Activated CD8-positive, alpha-beta T cell treated with anti-CD3 and anti-CD28 coated beads for 36 hours (primary cell): ENCODE data around the gene PLPP1. TPM values are rescaled to one million over a fixed set of nuclear protein-coding genes. Genes with fewer than 3 reads are reported as not detected.

Source experiments
- ATAC-seq: fragments of 200-7000 bp; cut with Tn5 transposase; one replicate; pipeline ENCODE4 v1.10.0; 2021; ENCODE audit warnings: mild to moderate bottlenecking, moderate library complexity
- CTCF ChIA-PET: fragments of 350-600 bp; sonication (Branson Sonifier 250); formaldehyde crosslinking; loops from one replicate; lab custom pipeline; 2021; ENCODE audit warnings: antibody characterized with exemption; lab: Charles Lee
- POLR2A ChIA-PET: fragments of 350-600 bp; sonication (Branson Sonifier 250); formaldehyde crosslinking; loops from one replicate; lab custom pipeline; 2021; ENCODE audit warnings: antibody characterized with exemption; lab: Charles Lee
- DNase-seq: peaks from one replicate; pipeline ENCODE4 v3.0.0-alpha.2; 2020
- H3K27ac Mint-ChIP-seq: one replicate; pipeline ENCODE4 v1.8.0; 2021; ENCODE audit warnings: mild to moderate bottlenecking, mixed read lengths
- H3K27me3 Mint-ChIP-seq: one replicate; pipeline ENCODE4 v1.8.0; 2021; ENCODE audit warnings: mixed read lengths
- H3K36me3 Mint-ChIP-seq: one replicate; pipeline ENCODE4 v1.8.0; 2021; ENCODE audit warnings: low read depth, mixed read lengths
- H3K4me1 Mint-ChIP-seq: one replicate; pipeline ENCODE4 v1.8.0; 2021; ENCODE audit warnings: low read depth, mixed read lengths
- H3K4me3 Mint-ChIP-seq: one replicate; pipeline ENCODE4 v1.8.0; 2021; ENCODE audit warnings: mild to moderate bottlenecking, moderate library complexity, mixed read lengths
- H3K9me3 Mint-ChIP-seq: one replicate; pipeline ENCODE4 v1.8.0; 2021; ENCODE audit warnings: mixed read lengths
- CTCF ChIP-seq: fragments of 200-600 bp; IDR thresholded peaks from one replicate; pipeline ENCODE4 v1.8.0; 2022; ENCODE audit warnings: antibody characterized with exemption, mild to moderate bottlenecking
- intact Hi-C: fragments of 100-400 bp; cut with micrococcal nuclease; formaldehyde crosslinking; loops from one replicate; pipeline ENCODE4 v1.10.0; 2022
- total RNA-seq, 2 experiments: library from RNA; stranded (reverse); gene quantifications; one replicate each; pipeline ENCODE4 v1.2.3, GENCODE V29; 2021

The PLPP1 gene
- total RNA-seq, 2 experiments from 2014 or later, result 15.9 to 17.6 TPM

GRCh38 chr5:55470282-55470681 is 64.5 kb downstream of the PLPP1 start:
- Mint-ChIP-seq H3K27ac (no peak overlapping the region), H3K9me3 (no peaks in the 10 kb centered on the region), H3K4me1 (peaks cover 3% of the 10 kb centered on the region), H3K36me3 (peaks cover 8% of the 10 kb centered on the region), H3K27me3 (no peaks in the 10 kb centered on the region), H3K4me3 (no peak overlapping the region)
- POLR2A ChIA-PET, result no interaction called here
- CTCF ChIA-PET, result no interaction called here
- TF ChIP-seq CTCF, result no peak
- DNase-seq (no peak), ATAC-seq (no peak)
- intact Hi-C loops, result no loop called here

GRCh38 chr5:55469839-55470238 is 64.9 kb downstream of the PLPP1 start:
- Mint-ChIP-seq H3K36me3 (peaks cover 8% of the 10 kb centered on the region), H3K4me1 (peaks cover 3% of the 10 kb centered on the region), H3K9me3 (no peaks in the 10 kb centered on the region), H3K27ac (no peak overlapping the region), H3K27me3 (no peaks in the 10 kb centered on the region), H3K4me3 (no peak overlapping the region)
- intact Hi-C loops, result no loop called here
- POLR2A ChIA-PET, result no interaction called here
- ATAC-seq (no peak), DNase-seq (no peak)
- CTCF ChIA-PET, result no interaction called here
- no peak for TF ChIP-seq CTCF

- Mint-ChIP-seq H3K27ac (no peak overlapping the region), H3K4me3 (no peak overlapping the region), H3K4me1 (peaks cover 3% of the 10 kb centered on the region), H3K27me3 (no peaks in the 10 kb centered on the region), H3K36me3 (peaks cover 12% of the 10 kb centered on the region), H3K9me3 (no peaks in the 10 kb centered on the region)
- no peak for ATAC-seq
- ChIA-PET CTCF (no interaction called here), POLR2A (no interaction called here)
- intact Hi-C loops, result no loop called here
- TF ChIP-seq CTCF, result no peak
- DNase-seq, result no peak
Measured at GRCh38 chr5:55467862-55468551, 66.8 kb downstream of the PLPP1 start.

GRCh38 chr5:55463613-55464012 is 71.2 kb downstream of the PLPP1 start:
- TF ChIP-seq CTCF, result no peak
- Mint-ChIP-seq H3K4me1 (no peaks in the 10 kb centered on the region), H3K36me3 (peaks cover 15% of the 10 kb centered on the region), H3K27ac (no peak overlapping the region), H3K4me3 (no peak overlapping the region), H3K27me3 (no peaks in the 10 kb centered on the region), H3K9me3 (no peaks in the 10 kb centered on the region)
- intact Hi-C loops, result no loop called here
- ChIA-PET CTCF (no interaction called here), POLR2A (interaction anchor here (0.9 kb wide), 1 partner anchor 292 kb away, joined by 3 read pairs; no protein-coding TSS in a partner anchor)
- ATAC-seq (no peak), DNase-seq (no peak)

GRCh38 chr5:55459572-55459971 is 75.2 kb downstream of the PLPP1 start:
- no peak for DNase-seq
- peaks cover 6% of the 10 kb centered on the region for H3K4me1 Mint-ChIP-seq
- no peaks in the 10 kb centered on the region for H3K27me3 Mint-ChIP-seq
- CTCF ChIA-PET, result no interaction called here
- TF ChIP-seq CTCF, result no peak
- no peak for ATAC-seq
- no peaks in the 10 kb centered on the region for H3K9me3 Mint-ChIP-seq
- no peak overlapping the region for H3K27ac Mint-ChIP-seq
- peaks cover 8% of the 10 kb centered on the region for H3K36me3 Mint-ChIP-seq
- POLR2A ChIA-PET, result no interaction called here
- intact Hi-C loops, result no loop called here
- no peak overlapping the region for H3K4me3 Mint-ChIP-seq
